SK-N-SH treated with all-trans-retinoic acid at 6 μM for 48 hours (cell line): ENCODE data around the gene ELF1.

Experiments
- ATAC-seq: fragments of 200-7000 bp; cut with Tn5 transposase; 3 replicates; pipeline ENCODE4 v1.9.1; 2020; ENCODE audit warnings: mild to moderate bottlenecking, moderate library complexity
- BACH2 ChIP-seq: fragments of 250-450 bp; sonication (Bioruptor Pico); IDR thresholded peaks from 2 replicates; pipeline ENCODE4 v1.9.0; 2021; ENCODE audit warnings: mild to moderate bottlenecking, borderline replicate concordance
- CSDC2 ChIP-seq: fragments of 250-450 bp; sonication (Bioruptor Pico); IDR thresholded peaks from 2 replicates; pipeline ENCODE4 v1.5.0; 2020; ENCODE audit warnings: mild to moderate bottlenecking, moderate library complexity
- CSRNP3 ChIP-seq: fragments of 250-450 bp; sonication (Bioruptor Pico); IDR thresholded peaks from 2 replicates; pipeline ENCODE4 v1.5.1; 2021; ENCODE audit warnings: mild to moderate bottlenecking, moderate library complexity
- GLIS3 ChIP-seq: fragments of 250-450 bp; sonication (Bioruptor Pico); IDR thresholded peaks from 2 replicates; pipeline ENCODE4 v1.5.0; 2020; ENCODE audit warnings: mild to moderate bottlenecking, moderate library complexity
- ISL1 ChIP-seq: fragments of 250-450 bp; sonication (Bioruptor Pico); IDR thresholded peaks from 2 replicates; pipeline ENCODE4 v2.1.2; 2022; ENCODE audit warnings: mild to moderate bottlenecking, moderate library complexity
- OSR1 ChIP-seq: fragments of 250-450 bp; sonication (Bioruptor Pico); IDR thresholded peaks from 2 replicates; pipeline ENCODE4 v1.8.0; 2022; ENCODE audit warnings: moderate library complexity, mild to moderate bottlenecking, inconsistent platforms
- PPARA ChIP-seq: fragments of 250-450 bp; sonication (Bioruptor Pico); IDR thresholded peaks from 2 replicates; pipeline ENCODE4 v1.5.0; 2020; ENCODE audit warnings: mild to moderate bottlenecking, borderline replicate concordance
- SNAI2 ChIP-seq: fragments of 250-450 bp; sonication (Bioruptor Pico); IDR thresholded peaks from 2 replicates; pipeline ENCODE4 v1.5.0; 2020; ENCODE audit warnings: mild to moderate bottlenecking, moderate library complexity
- TCF4 ChIP-seq: fragments of 250-450 bp; sonication (Bioruptor Pico); IDR thresholded peaks from 2 replicates; pipeline ENCODE4 v1.8.0; 2021; ENCODE audit warnings: mild to moderate bottlenecking, moderate library complexity, borderline replicate concordance
- TOX ChIP-seq: fragments of 250-450 bp; sonication (Bioruptor Pico); IDR thresholded peaks from 2 replicates; pipeline ENCODE4 v1.8.0; 2021; ENCODE audit warnings: mild to moderate bottlenecking, moderate library complexity, borderline replicate concordance
- ZFP3 ChIP-seq: fragments of 250-450 bp; sonication (Bioruptor Pico); IDR thresholded peaks from 2 replicates; pipeline ENCODE4 v1.5.0; 2020; ENCODE audit warnings: mild to moderate bottlenecking, moderate library complexity
- ZNF565 ChIP-seq: fragments of 450-650 bp; formaldehyde crosslinking; conservative IDR thresholded peaks from 2 replicates; pipeline ENCODE4 v1.5.0; 2020; ENCODE audit warnings: low read depth, mild to moderate bottlenecking, moderate library complexity
- TF ChIP-seq, protein P1 (sequence below): fragments of 250-450 bp; sonication (Bioruptor Pico); IDR thresholded peaks from 2 replicates; pipeline ENCODE4 v1.5.0; 2020; ENCODE audit warnings: mild to moderate bottlenecking, moderate library complexity
- TF ChIP-seq, protein P2 (sequence below): fragments of 250-450 bp; sonication (Bioruptor Pico); IDR thresholded peaks from 2 replicates; pipeline ENCODE4 v1.8.0; 2020; ENCODE audit warnings: mild to moderate bottlenecking, moderate library complexity, borderline replicate concordance

ELF1 gene

DNA sequence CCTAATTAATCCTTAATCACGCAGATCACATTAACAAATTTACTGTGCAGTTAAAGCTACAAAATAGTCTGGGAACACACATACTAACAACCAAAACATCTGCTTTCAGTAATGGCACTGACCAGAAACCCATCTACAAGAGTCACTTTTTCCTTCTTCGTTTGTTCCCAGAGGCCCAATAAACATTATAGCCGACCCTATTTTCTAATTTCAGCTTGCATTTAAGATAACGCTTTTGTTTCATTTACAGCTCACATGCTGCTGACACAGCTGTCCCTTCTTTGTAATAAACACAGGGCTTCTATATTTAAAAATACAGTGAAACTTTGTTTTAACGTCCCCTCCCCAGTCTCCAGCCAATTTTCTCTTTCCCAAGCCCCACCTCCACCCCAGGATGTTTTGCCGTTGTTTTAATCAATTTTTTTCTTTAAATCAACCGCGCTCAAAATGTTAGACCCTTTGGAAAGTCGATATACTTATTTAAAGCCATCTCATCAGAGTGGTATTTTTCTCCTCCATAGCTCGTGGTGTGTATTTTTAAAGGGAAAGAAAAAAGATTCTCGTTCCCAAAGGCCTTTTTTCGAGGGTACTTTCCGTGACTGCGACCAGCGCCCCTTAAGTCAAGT is 40.5 kb upstream of the ELF1 start:
- TF ChIP-seq PPARA (CRISPR knock-in tag) (no peak), SNAI2 (CRISPR knock-in tag) (no peak), GLIS3 (CRISPR knock-in tag) (no peak), ZNF565 (no peak)
- ATAC-seq, result no peak

- no peak for ATAC-seq
- no peak for TF ChIP-seq ZNF565
- TF ChIP-seq ISL1 (CRISPR knock-in tag), result no peak
- TF ChIP-seq, protein P1, sequence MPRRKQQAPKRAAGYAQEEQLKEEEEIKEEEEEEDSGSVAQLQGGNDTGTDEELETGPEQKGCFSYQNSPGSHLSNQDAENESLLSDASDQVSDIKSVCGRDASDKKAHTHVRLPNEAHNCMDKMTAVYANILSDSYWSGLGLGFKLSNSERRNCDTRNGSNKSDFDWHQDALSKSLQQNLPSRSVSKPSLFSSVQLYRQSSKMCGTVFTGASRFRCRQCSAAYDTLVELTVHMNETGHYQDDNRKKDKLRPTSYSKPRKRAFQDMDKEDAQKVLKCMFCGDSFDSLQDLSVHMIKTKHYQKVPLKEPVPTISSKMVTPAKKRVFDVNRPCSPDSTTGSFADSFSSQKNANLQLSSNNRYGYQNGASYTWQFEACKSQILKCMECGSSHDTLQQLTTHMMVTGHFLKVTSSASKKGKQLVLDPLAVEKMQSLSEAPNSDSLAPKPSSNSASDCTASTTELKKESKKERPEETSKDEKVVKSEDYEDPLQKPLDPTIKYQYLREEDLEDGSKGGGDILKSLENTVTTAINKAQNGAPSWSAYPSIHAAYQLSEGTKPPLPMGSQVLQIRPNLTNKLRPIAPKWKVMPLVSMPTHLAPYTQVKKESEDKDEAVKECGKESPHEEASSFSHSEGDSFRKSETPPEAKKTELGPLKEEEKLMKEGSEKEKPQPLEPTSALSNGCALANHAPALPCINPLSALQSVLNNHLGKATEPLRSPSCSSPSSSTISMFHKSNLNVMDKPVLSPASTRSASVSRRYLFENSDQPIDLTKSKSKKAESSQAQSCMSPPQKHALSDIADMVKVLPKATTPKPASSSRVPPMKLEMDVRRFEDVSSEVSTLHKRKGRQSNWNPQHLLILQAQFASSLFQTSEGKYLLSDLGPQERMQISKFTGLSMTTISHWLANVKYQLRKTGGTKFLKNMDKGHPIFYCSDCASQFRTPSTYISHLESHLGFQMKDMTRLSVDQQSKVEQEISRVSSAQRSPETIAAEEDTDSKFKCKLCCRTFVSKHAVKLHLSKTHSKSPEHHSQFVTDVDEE (CRISPR knock-in tag), result no peak
- no peak for TF ChIP-seq TOX
- TF ChIP-seq TCF4 (CRISPR knock-in tag), result no peak
- no peak for TF ChIP-seq CSRNP3 (CRISPR knock-in tag)
- TF ChIP-seq, protein P2, sequence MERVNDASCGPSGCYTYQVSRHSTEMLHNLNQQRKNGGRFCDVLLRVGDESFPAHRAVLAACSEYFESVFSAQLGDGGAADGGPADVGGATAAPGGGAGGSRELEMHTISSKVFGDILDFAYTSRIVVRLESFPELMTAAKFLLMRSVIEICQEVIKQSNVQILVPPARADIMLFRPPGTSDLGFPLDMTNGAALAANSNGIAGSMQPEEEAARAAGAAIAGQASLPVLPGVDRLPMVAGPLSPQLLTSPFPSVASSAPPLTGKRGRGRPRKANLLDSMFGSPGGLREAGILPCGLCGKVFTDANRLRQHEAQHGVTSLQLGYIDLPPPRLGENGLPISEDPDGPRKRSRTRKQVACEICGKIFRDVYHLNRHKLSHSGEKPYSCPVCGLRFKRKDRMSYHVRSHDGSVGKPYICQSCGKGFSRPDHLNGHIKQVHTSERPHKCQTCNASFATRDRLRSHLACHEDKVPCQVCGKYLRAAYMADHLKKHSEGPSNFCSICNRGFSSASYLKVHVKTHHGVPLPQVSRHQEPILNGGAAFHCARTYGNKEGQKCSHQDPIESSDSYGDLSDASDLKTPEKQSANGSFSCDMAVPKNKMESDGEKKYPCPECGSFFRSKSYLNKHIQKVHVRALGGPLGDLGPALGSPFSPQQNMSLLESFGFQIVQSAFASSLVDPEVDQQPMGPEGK (CRISPR knock-in tag), result no peak
- TF ChIP-seq, all 23 proteins: peak for 0
These were observed 39.4 kb upstream of the ELF1 start for GRCh38 chr13:41058295-41059070.

DNA sequence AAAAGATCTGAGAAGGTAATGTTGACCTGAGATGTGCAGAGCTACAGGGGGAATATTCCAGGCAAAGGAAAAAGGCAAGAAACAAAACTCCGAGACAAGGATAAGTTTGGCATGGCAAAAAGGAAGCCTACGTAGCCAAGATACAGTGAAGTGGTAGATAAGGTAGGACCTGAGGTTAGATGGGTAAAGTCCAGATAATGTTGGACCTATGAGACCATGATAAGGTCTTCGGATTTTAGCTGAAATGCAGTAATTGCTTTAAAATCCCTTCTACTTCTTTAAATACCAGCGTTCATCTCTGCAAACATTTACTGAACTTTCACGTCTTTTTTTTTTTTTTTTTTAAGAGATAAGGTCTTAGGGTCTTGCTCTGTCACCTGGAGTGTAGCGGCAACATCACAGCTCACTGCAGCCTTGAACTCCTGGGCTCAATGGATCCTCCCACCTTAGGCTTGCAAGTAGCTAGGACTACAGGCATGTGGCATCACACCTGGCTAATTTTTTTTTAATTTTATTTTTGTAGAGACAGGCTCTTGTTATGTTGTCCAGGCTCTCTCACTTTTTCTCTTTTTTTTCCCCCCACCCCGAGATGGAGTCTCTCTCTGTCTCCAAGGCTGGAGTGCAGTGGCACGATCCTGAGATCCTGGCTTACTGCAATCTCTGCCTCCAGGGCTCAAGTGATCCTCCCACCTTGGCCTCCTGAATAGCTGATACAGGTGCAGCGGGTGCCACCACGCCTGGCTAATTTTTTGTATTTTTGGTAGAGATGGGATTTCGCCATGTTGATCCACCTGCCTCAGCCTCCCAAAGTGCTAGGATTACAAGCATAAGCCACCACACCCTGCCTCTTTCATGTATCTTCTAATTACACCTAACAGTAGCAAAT is 38.0 kb upstream of the ELF1 start:
- no peak for TF ChIP-seq SNAI2 (CRISPR knock-in tag)
- no peak for TF ChIP-seq ZFP3 (CRISPR knock-in tag)
- no peak for TF ChIP-seq ISL1 (CRISPR knock-in tag)
- TF ChIP-seq CSRNP3 (CRISPR knock-in tag), result no peak
- TF ChIP-seq, protein P2 (CRISPR knock-in tag), result no peak
- TF ChIP-seq OSR1, result no peak
- no peak for TF ChIP-seq CSDC2
- TF ChIP-seq BACH2, result no peak
- TF ChIP-seq, all 23 proteins: peak for 0
- no peak for ATAC-seq

GRCh38 chr13:41056194-41056593 is 37.1 kb upstream of the ELF1 start:
- ATAC-seq, result no peak
- no peak for TF ChIP-seq ZFP3 (CRISPR knock-in tag)
- TF ChIP-seq, all 23 proteins: peak for 0
